ENCODE measurements around the gene RNF10.

The RNF10 gene

GRCh38 chr12:120588371-120588770 lies 54.2 kb downstream of the RNF10 start:
- DNase-seq (ENCODE audit: low read depth) = no peak
- H3K4me3 ChIP-seq (ENCODE audit: low read length) = no peak overlapping the region
- TF ChIP-seq, protein P1, sequence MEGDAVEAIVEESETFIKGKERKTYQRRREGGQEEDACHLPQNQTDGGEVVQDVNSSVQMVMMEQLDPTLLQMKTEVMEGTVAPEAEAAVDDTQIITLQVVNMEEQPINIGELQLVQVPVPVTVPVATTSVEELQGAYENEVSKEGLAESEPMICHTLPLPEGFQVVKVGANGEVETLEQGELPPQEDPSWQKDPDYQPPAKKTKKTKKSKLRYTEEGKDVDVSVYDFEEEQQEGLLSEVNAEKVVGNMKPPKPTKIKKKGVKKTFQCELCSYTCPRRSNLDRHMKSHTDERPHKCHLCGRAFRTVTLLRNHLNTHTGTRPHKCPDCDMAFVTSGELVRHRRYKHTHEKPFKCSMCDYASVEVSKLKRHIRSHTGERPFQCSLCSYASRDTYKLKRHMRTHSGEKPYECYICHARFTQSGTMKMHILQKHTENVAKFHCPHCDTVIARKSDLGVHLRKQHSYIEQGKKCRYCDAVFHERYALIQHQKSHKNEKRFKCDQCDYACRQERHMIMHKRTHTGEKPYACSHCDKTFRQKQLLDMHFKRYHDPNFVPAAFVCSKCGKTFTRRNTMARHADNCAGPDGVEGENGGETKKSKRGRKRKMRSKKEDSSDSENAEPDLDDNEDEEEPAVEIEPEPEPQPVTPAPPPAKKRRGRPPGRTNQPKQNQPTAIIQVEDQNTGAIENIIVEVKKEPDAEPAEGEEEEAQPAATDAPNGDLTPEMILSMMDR (conservative IDR thresholded peaks at IDR 0.05; ENCODE audit: low read length) = no peak

- DNase-seq (ENCODE audit: low read depth) = no peak
These were observed 55.1 kb downstream of the RNF10 start for GRCh38 chr12:120588948-120589930.

GRCh38 chr12:120590741-120591407 lies 56.7 kb downstream of the RNF10 start:
- DNase-seq (ENCODE audit: low read depth) = no peak
- no peak overlapping the region for H3K4me3 ChIP-seq (ENCODE audit: low read length)
- TF ChIP-seq, protein P1 (conservative IDR thresholded peaks at IDR 0.05; ENCODE audit: low read length) = no peak

More at GRCh38 chr12:120588948-120589930, 55.1 kb downstream of the RNF10 start:
- H3K4me3 ChIP-seq (ENCODE audit: low read length) = no peak overlapping the region
- TF ChIP-seq, protein P1 (conservative IDR thresholded peaks at IDR 0.05; ENCODE audit: low read length) = no peak

- H3K4me3 ChIP-seq (ENCODE audit: low read length) = no peak overlapping the region
- DNase-seq (ENCODE audit: low read depth) = no peak
- TF ChIP-seq, protein P1 (conservative IDR thresholded peaks at IDR 0.05; ENCODE audit: low read length) = no peak
These were observed 58.2 kb downstream of the RNF10 start for GRCh38 chr12:120592121-120593049.

DNA sequence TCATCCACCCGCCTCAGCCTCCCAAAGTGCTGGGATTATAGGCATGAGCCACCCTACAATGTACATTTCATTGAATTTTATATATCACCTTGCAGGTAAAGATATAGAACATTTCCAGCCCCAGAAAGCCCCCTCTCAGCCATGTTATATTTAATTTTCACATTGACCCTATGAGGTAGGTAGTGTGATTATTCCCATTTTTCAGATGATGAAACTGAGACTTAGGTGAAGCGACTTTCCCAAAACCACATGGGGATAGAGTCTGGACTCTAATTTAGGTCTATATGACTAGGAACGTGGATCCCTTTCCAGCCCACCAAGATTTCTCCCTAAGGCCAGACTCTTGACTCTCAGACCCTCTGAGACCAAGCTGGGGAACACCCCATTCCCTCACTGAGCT lies 62.7 kb downstream of the RNF10 start:
- no peak overlapping the region for H3K4me3 ChIP-seq (ENCODE audit: low read length)
- TF ChIP-seq, protein P1 (conservative IDR thresholded peaks at IDR 0.05; ENCODE audit: low read length) = no peak
- no peak for DNase-seq (ENCODE audit: low read depth)

DNA sequence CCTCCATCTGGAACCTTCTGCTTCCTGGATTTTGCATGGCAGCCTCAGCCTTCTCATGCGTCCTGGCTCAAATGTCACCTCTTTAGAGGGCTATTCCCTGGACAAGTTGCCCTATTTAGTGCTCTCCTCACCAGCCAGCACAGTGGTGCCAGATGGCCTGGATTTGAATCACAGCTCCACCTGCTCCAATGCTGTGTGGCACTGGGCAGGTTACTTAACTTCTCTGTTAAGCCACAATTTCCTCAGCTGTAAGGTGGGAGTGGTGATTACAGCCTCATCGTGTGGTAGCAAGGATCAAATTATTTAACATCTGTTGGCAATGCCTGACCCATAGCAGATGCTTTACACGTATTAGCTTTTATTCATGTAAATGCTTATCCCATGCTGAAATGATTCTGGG lies 63.7 kb downstream of the RNF10 start:
- TF ChIP-seq, protein P1 (conservative IDR thresholded peaks at IDR 0.05; ENCODE audit: low read length) = no peak
- no peak overlapping the region for H3K4me3 ChIP-seq (ENCODE audit: low read length)
- no peak for DNase-seq (ENCODE audit: low read depth)

Measured in AG10803 (cell line).